HTERT RPE-1 (cell line): ENCODE results near the gene XPO1.
"Not testable (repeated sequence)": the region's sequence is repeated elsewhere in the genome, so short reads cannot be mapped to it uniquely, and the experiment has no call there.

Source experiments
- in situ Hi-C: fragments of 300-500 bp; cut with MboI; formaldehyde crosslinking; loops from 4 replicates; pipeline ENCODE4 v1.14.3; 2020; ENCODE audit warnings: low sequenced_read_pairs

XPO1 gene

GRCh38 chr2:61538200-61538919 lies at the start of gene XPO1:
XPO1 (minus strand) TSS chr2:61538356; CDS start chr2:61533897, 4,459 bp downstream.
- in situ Hi-C loops, result no loop called here

GRCh38 chr2:61586928-61587327 lies 48.8 kb upstream of the XPO1 start:
- in situ Hi-C loops, result not testable (repeated sequence)

GRCh38 chr2:61585383-61585782 lies 47.2 kb upstream of the XPO1 start:
- in situ Hi-C loops, result no loop called here

- in situ Hi-C loops, result not testable (repeated sequence)
Observed at GRCh38 chr2:61584368-61584767, 46.2 kb upstream of the XPO1 start.

- in situ Hi-C loops, result no loop called here
Observed at GRCh38 chr2:61582165-61582564, 44.0 kb upstream of the XPO1 start.

- in situ Hi-C loops, result no loop called here
Observed at GRCh38 chr2:61581716-61582115, 43.6 kb upstream of the XPO1 start.

- in situ Hi-C loops, result no loop called here
Observed at GRCh38 chr2:61575447-61575859, 37.3 kb upstream of the XPO1 start.

- in situ Hi-C loops, result no loop called here
Observed at GRCh38 chr2:61566566-61566965, 28.4 kb upstream of the XPO1 start.

GRCh38 chr2:61562615-61563014 lies 24.5 kb upstream of the XPO1 start:
- in situ Hi-C loops, result no loop called here

GRCh38 chr2:61558160-61558559 lies 20.0 kb upstream of the XPO1 start:
- in situ Hi-C loops, result no loop called here

- in situ Hi-C loops, result no loop called here
Observed at GRCh38 chr2:61557381-61557780, 19.2 kb upstream of the XPO1 start.

- in situ Hi-C loops, result no loop called here
Observed at GRCh38 chr2:61554604-61555003, 16.4 kb upstream of the XPO1 start.

- in situ Hi-C loops, result no loop called here
Observed at GRCh38 chr2:61550375-61551209, 12.4 kb upstream of the XPO1 start.

GRCh38 chr2:61549546-61549945 lies 11.4 kb upstream of the XPO1 start:
- in situ Hi-C loops, result no loop called here

GRCh38 chr2:61543062-61543461 lies 4.9 kb upstream of the XPO1 start:
- in situ Hi-C loops, result no loop called here

GRCh38 chr2:61540167-61540566 lies 2.0 kb upstream of the XPO1 start:
- in situ Hi-C loops, result not testable (repeated sequence)

- in situ Hi-C loops, result no loop called here
Observed at GRCh38 chr2:61538920-61539520, 864 bp upstream of the XPO1 start.

- in situ Hi-C loops, result no loop called here
Observed at GRCh38 chr2:61537950-61538199, 281 bp downstream of the XPO1 start.

- in situ Hi-C loops, result no loop called here
Observed at GRCh38 chr2:61537277-61537949, 743 bp downstream of the XPO1 start.

GRCh38 chr2:61536572-61537276 lies 1.4 kb downstream of the XPO1 start:
- in situ Hi-C loops, result no loop called here

GRCh38 chr2:61536180-61536571 lies 2.0 kb downstream of the XPO1 start:
- in situ Hi-C loops, result no loop called here
